Panc1 (cell line): ENCODE data around the gene FLYWCH1.

Experiments
- CTCF ChIP-seq: fragments of 450-650 bp; IDR thresholded peaks from 2 replicates; pipeline ENCODE4 v1.5.1; 2017; ENCODE audit warnings: mild to moderate bottlenecking
- POLR2AphosphoS5 ChIP-seq: IDR thresholded peaks from 2 replicates; pipeline ENCODE4 v1.6.1; 2012; ENCODE audit warnings: mild to moderate bottlenecking, low read depth, low read length, moderate library complexity
- REST ChIP-seq, 2 experiments: IDR thresholded peaks; 2 replicates each; pipeline ENCODE4 v1.6.1; 2011 to 2012; ENCODE audit warnings: low read depth in 2 of 2, control low read depth in 1 of 2, low read length in 1 of 2, mild to moderate bottlenecking in 1 of 2, moderate library complexity in 1 of 2; ENCODE audit not compliant: insufficient read depth in 1 of 2
- SIN3A ChIP-seq: IDR thresholded peaks from 2 replicates; pipeline ENCODE4 v1.6.1; 2012; ENCODE audit warnings: low read depth, mild to moderate bottlenecking, low read length, moderate library complexity, borderline replicate concordance; ENCODE audit not compliant: insufficient read depth
- TCF7L2 ChIP-seq: IDR thresholded peaks from 2 replicates; pipeline ENCODE4 v1.6.1; 2011; ENCODE audit warnings: mild to moderate bottlenecking, low read depth, low read length, inconsistent platforms

GRCh38 chr16:2971985-2972784 lies 60.5 kb downstream of the FLYWCH1 start:
- TF ChIP-seq SIN3A (no peak), CTCF (no peak), REST (IDR thresholded peaks at IDR 0.05; ENCODE audit: insufficient read depth in 1 of 2, low read depth in 2 of 2, low read length in 1 of 2) (no peak), TCF7L2 (no peak), POLR2AphosphoS5 (peak; percentile 22; the same call in 1 of the 2 replicates)
